ENCODE measurements around the gene PDPN.

The PDPN gene

DNA sequence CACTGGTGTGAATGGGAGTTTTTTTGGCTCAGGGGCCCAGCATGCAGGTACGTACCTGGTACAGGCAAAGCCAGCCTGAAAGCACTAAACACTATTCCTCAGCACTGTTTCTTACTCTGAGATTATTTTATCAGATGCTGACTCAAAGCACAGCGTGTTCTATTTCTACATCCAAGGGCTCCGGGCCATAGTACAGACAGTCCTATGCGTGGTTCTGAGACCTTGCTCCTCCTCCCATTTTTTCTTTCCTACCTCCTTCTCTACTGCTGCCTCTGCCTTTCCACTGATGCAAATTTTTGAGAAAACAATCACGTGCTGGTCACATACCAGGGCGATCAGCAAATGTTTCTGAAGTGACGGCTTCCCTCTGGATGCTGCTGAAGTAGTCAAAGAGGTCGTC lies 36.3 kb downstream of the PDPN start:
- DNase-seq: no peak

DNA sequence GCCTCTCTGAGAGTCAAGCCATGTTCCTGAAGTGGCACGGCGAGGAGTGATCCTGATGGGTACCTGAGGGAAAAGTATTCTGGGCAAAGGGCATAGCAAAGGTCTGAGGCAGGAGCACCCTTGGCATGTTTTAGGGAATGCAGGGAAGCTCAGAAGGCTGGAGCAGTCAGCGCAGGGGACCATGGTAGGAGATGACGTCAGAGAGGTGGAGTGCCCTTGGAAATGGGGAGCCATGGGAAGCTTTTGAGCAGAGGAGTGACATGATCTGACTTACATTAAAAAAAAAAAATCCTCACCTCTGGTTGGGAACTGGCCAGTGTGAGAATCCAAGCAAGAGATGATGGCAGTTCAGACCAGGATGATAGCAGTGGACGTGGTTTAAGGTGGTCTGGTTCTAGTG lies 37.2 kb downstream of the PDPN start:
- DNase-seq: no peak

DNA sequence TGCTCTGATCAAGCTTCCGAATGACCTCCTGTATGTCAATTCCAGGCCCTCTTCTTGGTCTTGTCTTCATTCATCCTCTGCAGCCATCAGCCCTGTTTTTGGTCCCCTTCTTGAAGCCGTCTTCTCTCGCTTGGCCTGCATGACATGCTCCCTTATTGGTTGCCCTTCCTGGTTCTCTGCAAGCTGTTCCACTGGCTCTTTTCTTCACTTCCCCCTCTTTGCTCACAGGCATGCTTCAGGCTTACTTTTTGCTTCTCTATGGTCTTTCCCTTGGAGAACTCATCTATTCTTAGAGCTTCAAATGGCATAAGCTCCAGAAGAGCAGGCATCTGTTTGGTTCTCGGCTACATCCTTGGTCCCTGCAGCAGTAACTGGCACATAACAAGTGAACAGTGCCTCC lies 38.8 kb downstream of the PDPN start:
- DNase-seq: no peak

DNA sequence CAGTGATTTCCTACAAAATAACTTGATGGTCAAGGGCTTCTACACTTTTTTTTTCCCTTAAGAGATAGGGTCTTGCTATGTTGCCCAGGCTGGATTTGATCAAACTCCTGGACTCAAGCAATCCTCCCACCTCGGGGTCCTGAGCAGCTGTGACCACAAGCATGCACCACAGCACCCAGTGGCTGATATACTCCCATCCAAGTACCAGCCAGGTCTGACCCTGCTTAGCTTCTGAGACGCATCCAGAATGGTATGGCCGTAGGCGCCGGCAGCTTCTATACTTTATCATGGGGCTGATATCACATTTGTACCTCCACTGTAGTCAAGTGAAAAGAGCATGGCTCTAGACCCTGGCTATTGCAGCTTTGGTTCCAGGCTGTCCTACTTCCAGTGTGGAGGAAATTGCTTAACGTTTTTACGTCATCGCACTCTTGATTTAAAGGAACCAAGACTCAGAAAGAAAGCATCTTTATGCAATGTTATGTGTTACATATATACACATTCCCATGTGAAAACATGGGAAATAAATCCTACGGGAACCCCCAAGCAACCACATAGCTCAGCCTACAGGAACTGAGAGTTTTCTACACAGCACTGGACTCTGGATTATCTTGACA lies 39.5 kb downstream of the PDPN start:
- DNase-seq: no peak

DNA sequence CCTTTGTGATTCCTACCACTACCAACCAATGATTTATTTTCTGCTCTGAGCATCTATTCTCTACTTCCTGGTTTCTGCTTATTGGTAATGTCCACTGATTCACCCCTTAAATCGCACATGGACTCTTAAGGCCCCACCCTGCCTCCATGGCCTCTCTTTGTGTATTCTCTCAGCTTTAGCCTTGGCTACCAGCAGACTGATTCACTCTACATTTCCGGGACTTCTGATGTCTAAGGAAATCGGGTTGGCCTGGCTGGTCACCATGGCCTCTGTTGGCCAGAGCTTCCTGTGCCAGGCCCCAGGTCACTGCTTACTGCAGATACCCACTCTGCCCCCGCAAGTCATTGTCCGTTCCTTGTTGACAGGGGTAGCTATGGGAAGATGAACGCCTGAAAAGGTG lies 40.9 kb downstream of the PDPN start:
- no peak for DNase-seq

DNA sequence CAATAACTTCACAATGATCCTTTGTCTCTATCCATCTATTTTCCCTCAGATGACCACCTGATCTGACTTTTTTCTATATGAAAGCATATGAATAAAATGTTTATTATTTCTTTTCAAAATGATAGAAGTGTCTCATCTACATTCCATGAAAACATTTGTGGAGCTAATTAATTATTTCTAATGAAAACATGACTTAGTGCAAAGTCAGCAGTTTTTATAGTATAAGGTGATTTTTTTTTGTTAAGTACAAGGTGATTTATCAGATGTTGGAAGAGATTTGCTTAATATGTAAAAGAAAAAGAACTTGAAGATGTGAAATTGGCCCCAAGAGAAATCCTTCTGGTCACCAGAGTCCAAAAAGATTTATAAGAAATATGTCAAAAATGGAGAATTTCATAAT lies 43.5 kb downstream of the PDPN start:
- DNase-seq: no peak

DNA sequence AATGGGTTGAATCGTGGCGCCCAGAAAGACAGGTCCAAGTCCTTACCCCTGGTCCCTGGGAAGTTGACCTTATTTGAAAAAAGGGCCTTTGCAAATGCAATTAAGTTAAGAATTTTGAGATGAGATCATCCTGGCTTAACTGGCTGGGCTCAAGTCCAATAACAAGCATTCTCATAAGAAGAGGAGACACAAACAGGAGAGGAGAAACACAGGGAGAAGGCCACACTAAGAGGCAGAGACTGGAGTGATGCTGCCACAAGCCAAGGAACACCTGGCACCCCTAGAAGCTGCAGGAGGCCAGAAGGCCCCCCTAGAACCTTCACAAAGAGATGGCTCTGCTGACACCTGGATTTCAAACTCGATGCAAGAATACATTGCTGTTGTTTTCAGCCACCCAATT lies 44.6 kb downstream of the PDPN start:
- no peak for DNase-seq

DNA sequence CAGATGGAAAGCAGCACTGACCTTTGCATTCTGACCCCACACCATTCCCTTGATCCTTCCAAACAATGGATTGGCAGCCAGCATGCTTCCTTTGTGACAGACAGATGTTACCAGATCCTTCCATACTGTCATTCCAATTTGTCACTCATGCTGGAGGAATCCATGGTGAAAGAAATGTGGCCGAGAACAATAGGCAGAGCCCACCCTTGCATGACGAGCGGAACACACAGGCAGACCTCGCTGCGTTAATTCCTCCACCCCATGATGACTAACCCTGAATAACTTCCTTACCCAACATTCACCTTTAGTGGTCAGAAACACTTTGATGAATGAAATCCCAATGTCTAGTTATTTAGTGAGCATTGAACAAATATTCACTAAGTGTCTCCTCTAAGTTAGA lies 45.1 kb downstream of the PDPN start:
- no peak for DNase-seq

DNA sequence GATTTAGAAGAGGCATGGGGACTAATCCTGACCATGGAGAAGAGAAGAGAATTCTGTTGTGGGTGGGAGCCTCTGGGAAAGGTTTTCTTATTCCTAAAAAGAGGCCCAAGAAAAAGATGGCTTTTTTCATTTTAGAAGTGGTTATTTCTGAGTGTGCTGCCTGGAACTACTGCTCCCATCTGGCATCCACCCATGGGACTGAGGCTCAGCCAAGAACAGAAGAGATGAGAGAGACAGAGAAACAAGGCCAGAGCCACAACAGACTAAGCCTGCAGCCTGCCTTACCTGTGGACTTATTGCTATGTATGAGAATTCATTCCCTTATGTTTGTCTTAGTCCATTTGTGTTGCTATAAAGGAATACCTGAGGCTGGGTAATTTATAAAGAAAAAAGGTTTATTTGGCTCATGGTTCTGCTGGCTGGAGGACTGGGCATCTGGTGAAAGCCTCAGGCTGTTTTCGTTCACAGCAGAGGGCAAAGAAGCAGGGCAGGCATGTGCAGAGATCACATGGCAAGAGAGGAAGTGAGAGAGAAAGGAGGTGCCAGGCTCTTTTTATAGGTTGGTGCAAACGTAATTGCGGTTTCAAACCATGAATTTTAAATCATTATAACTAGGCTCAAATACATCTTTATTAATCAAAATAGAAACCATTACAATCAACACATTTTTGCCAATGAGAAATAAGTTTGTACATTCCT lies 58.8 kb downstream of the PDPN start:
- DNase-seq: no peak

DNA sequence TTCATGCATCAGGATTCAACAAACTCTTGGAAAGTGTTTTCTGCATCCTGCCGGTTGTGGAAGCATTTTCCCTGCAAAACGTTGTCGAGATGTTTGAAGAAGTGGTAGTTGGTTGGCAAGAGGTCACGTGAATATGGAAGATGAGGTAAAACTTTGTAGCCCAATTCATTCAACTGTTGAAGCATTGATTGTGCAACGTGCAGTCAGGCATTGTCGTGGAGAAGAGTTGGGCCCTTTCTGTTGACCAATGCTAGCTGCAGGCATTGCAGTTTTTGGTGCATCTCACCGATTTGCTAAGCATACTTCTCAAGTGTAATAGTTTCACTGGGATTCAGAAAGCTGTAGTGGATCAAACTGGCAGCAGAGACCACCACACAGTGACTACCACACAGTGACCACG lies 59.4 kb downstream of the PDPN start:
- no peak for DNase-seq

DNA sequence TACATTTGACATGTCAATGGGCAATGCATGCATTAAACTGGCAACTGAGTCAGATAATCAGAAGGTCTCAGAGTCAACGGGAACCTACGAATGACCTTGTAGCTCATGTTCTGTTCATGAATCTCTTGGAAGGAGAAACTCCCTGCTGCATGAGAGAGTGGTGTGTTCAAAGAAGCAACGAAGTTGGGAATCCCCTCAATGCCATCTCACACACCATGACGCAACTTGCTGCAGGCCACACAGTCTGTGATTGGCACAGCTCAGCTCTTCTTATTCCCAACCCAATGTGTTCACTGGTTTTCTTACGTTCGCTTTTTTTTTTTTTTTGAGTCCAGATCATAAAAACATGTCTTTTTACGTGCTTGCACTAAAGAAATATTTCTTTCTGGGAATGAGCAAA lies 62.9 kb downstream of the PDPN start:
- no peak for DNase-seq

DNA sequence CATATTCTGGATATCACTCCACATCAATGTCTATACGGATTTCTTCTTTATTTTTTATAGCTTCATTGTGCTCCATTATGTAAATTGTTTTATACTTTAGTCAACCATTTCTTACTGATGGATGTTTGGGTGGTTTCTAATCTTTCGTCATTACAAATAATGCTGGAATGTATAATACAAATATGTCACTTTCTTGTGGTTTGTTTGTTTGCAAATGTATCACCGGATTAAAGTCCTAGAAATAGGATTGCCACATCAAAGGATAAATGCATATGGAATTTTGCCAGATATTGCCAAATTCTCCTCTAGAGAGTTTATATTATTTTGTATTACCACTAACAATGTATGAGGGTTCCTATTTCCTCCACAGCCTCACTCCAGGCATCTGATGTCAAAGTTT lies 67.6 kb downstream of the PDPN start:
- DNase-seq: no peak

DNA sequence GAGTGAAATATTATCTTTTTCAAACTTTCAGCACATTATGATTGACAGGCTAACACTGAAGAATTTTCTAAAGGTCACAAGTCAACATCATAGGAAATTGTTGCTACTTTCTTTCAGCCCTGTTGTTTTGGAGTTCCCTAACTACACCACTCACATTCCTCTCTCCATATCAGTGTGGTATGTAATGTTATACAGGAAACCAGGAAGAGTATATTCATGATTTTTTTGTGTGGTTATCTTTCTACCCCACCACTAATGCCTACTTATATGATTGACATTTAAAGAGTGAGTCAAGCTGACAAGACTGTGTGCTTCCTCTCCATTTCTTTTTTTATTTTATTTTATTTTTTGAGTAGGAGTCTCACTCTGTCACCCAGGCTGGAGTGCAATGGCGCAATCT lies 68.6 kb downstream of the PDPN start:
- DNase-seq: no peak

DNA sequence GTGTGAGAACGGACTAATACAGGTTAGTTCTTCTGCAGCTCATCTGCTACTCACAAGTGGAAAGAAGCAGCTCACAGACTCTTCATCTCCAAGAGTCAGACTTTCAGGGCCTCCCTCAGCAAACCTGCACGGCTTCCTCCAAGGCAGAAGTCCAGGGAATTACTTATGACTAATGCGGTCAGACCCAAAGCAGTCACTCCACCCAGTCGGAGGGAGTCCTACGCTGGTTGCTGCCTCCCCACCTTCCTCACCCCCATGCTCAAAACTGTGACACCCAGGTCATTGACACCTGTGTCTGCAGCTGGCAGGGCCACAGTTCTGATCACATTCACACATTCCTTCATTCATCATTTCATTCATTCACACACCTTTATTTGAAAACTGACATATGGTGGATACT lies 77.9 kb downstream of the PDPN start:
- no peak for DNase-seq

DNA sequence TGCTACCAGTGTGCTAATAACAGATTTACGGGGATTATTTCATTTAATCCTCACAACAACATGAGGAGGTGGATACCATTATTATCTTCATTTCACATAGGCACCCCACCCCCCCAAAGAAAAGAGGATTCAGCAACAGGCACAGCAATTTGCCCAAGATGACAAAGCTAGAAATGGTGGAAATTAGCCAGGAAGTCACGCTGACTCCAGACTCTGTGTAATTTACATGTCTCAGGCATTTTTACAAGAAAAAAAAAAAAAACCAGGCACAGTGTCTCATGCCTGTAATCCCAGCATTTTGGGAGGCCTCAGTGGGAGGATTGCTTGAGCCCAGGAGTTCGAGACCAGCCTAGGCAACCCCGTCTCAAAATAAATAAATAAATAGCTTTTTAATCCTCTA lies 78.9 kb downstream of the PDPN start:
- DNase-seq: no peak

DNA sequence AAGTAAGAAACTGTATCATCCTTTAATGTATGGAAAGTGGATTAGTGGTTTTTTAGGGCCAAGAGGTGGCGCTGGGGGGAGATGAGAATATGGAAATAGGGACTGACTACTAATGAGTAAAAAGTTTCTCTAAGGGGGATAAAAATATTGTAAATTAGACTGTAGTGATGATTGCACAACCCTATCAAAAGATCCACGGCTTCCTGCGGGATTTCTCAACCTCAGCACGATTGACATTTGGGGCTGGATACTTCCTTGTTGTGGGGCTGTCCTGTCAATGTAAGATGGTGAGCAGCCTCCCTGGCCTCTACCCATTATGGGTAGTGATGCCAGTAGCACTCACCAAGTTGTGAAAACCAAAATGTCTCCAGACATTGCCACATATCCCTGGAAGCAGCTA lies 80.3 kb downstream of the PDPN start:
- no peak for DNase-seq

DNA sequence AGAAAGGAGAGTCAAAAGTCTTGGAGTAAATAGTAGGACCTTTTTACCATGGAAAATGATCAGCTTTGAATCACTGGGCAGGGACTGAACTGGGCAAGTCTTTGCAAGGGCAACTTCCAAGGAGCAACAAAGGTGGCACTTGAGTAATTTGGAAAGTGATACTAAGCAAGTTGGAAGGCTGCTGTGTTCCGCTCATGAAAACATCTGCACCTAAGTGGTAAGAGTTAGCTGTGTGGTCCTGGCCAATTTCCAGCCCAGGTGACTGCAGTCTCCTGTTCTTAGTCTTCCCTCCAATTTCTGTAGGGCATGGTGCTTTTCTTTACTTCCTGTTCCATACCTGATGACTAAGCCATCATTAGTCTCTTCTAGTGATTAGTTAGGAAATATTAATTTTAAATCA lies 80.8 kb downstream of the PDPN start:
- no peak for DNase-seq

DNA sequence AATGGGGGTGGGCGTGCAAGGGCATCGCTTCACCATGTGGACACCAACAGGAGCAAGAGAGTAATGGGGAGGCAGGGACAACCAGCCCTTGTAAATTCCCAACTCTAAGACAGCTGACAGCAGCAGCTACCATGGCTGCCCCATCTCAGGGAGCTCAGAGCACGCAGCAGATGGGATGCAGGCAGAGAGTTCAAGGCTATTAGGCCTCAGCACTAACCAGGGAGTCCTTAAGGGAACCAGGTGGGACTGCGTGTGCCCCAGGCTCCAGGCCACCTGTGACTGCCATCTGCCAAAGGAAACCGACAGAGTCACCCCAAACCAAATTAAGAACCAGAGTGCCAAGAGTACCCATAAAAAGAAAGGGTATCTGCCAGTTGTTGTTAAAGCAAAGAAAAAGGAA lies 82.7 kb downstream of the PDPN start:
- peak; percentile 2 for DNase-seq

All from NCI-H69 (cell line).